ENCODE results near the gene ZFHX3.

Gene ZFHX3

DNA sequence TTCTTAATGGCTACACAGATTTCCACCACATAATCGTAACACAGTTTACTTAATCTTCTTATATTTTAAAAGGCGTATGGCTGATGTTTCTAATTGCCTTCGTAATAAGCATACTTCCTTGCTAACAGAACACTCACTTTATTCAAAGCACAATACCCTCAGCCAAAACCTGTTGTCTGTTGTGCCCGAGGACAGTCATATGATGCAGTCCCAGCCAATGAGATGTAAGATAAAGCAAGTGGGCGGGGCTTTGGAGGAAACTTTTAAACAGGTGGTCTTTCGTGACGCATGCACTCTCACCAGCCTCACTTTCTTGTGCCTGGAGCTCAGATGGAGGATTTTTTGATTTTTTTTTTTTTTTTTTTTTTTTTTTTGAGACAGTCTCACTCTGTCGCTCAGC is 174.1 kb downstream of the ZFHX3 start:
- no peak for DNase-seq (ENCODE audit: low spot score)

DNA sequence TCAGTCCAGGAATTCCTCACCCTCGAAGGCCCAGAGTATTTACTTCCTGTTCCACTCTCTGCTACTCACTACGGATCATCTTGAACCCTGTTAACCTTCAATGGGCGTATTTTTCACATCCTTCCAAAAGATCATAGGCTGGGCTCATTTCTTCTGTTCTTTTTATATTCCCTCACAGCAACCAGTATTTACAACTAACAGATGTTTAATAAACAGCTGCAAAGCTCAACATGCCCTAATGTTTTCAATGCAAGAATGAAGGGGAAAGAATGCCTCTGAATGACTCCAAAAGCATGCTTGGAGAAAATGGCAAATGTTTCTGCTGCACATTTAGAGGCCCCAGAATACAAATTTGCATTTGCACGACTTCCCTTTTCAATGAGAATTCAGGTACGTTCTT is 174.9 kb downstream of the ZFHX3 start:
- no peak for DNase-seq (ENCODE audit: low spot score)

DNA sequence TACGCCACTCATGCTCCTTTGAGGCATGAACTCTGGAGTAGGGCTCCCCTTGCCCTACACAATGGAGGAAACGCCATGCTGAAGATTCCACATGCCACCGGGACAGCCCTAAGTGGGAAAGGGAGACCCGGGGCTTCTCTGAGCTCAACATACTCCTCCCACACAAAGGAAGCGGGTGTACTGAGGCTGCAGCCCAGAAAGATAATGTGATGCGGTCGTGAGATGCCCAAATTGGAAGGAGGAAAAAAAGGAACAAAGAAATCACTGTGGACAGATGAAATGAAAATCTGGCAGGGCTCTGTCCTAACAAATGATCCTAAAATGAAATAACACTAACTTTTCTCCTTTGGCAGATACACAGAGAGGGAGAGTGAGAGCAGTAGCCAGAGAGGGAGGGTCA is 182.1 kb downstream of the ZFHX3 start:
- no peak for DNase-seq (ENCODE audit: low spot score)

DNA sequence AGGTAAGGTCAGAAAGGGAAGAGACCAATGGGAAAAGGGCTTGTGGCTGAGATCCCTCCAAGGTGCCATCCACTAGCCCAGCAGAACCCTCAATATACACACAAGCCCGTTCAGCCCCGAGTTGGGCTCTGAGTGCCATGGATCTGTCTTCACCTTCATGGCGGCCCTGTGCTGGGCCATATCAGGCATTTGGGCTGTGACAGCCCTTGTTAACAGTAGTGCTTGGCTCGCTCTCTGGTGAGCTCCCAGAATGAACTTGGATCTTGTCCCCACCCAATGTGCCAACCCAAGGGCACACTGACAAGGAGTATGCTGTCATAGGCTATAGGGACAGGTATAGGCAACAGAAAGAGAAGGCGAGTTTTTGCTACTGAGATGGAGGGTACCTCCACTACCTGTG is 182.7 kb downstream of the ZFHX3 start:
- DNase-seq (ENCODE audit: low spot score), result no peak

DNA sequence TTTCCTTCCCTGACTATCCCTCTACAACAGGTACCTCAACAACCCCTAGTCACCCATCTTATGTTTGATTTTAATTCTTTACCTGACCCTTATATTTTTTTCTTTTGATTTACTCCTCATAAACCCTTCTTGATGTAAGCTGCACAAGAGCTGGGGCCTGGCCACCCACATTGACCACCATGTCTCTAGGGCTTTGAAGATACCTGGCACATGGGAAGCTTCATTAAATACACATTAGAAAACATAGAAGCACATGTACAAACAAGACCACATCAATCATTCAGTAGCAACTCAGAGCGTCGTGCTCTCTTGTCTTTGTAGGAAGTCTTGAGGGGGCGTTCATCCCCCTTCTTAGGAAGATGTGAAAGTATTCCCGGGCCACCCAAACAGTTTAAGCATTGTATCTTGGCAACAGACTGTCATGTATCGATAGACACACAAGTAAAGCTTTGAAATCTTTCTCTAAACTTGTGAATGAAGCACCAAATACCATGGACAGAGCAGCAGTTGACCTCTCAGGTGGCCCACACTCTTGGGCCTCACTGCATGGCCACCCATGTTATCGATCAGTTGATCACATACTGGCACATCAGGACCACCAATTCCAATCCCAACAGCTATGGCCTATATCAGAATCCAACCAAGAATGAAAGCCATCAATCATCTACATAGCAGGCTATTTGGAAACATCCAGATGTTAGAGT is 183.6 kb downstream of the ZFHX3 start:
- no peak for DNase-seq (ENCODE audit: low spot score)

DNA sequence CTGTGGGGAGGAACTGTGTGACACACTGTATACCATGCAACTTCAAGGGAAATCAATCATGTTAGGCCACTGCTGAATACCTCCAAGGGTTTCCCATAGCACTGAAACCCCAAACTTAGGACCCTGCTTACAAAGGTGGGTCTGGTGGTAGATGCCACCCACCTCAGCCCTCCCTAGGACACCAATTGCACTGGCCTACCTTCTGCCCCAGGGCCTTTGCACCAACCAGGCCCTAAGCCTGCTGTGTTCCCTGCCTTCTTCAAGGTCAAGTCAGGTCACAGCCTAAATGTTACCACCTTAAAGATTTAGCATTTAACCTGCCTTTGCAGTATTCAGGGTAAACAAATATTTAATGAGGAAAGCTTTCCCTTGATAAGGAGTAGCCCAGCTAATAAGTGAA is 185.8 kb downstream of the ZFHX3 start:
- DNase-seq (ENCODE audit: low spot score), result no peak

DNA sequence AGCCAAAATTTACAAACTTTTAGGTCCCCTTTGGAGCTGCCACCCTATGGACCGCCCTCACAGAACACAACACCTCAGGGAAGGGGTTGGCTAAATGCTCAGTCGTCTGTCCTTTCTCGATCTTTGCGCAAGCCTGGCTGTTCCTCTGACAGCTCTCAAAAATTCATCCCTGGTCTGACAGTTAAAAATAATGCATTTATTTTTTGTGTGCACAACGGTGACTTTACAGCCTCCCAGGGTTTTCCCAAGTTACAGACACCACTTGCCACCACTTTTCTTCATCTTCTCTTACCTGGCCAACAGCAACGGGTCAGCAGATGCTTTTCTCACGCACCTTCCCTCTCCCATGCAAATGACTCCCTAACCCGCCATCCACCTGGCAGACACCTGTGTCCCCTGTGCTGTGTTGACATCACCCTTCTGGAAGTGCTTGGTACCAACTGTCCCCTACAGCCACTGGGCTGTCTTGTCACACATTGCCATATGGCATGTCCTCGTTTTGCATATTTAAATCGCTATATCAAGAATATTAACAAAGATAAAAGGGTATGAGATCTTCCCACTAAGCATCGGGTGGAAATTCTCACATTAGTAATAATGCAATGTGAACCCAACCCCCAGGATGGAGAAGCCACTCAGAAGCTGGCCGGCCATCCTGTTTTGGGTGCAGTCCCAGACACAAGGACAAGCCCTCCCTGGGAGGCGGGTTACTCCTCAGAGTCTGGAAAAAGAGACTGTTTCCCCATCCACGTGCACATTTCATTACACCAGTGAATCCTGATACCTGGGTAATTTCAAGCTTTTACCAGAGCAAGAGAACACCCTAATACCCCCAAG is 187.0 kb downstream of the ZFHX3 start:
- no peak for DNase-seq (ENCODE audit: low spot score)

DNA sequence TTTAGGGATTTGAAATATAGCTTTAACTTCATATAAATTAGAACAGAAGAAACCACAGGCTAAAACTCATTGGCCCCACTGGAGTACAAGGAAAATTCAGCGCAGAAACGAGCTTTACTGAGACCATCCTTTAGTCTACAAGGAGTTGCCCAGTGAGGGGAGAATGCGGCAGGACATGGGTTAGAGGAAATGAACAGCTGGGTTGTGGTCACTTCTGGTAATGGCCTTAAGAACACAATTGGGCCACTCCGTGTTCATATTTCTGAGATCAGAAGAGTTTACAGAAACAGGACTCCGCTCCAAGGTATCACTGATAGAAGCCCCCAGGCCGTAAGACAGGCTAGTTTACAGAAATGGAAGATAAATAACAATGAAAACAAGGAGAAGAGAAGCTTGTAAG is 188.3 kb downstream of the ZFHX3 start:
- no peak for DNase-seq (ENCODE audit: low spot score)

DNA sequence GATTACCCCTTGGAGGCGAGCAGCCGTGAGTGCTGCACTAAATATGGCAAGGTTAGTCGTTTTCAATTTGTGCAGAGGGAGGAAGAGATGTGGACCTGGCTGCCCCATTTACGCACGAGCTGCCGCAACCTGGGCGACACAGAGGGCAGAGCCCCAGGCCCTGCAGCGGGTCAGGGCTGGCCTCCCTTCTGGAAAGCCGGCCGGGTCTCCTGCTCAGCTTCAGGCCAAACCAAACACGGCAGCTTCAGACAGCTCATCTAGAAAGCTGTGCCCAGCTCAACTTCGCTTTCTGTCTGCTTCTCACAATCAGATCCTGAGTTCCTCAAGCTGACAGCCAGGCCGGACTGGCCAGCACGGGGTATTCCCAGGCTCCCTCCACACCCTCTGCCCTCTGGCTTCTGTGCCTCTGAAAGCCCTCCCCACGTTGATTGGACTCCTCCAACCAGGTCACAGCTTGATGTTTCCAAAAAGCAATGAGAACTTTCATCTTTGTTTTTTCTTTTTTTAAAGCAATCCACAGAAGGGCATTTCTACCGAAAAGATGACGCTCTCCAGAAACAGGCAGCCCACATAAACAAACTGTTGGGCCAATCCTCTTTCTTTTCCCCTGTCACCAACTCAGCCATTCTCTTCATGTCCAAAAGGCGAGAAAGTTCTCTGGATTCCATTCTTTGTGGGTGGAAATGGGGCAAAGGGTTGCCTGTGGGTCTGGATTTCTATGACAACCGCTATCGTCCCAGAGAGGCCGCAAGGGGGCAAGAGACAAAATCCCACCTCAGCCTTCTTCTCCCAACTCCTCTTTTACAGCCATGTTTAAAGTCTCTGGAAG is 189.0 kb downstream of the ZFHX3 start:
- no peak for DNase-seq (ENCODE audit: low spot score)

DNA sequence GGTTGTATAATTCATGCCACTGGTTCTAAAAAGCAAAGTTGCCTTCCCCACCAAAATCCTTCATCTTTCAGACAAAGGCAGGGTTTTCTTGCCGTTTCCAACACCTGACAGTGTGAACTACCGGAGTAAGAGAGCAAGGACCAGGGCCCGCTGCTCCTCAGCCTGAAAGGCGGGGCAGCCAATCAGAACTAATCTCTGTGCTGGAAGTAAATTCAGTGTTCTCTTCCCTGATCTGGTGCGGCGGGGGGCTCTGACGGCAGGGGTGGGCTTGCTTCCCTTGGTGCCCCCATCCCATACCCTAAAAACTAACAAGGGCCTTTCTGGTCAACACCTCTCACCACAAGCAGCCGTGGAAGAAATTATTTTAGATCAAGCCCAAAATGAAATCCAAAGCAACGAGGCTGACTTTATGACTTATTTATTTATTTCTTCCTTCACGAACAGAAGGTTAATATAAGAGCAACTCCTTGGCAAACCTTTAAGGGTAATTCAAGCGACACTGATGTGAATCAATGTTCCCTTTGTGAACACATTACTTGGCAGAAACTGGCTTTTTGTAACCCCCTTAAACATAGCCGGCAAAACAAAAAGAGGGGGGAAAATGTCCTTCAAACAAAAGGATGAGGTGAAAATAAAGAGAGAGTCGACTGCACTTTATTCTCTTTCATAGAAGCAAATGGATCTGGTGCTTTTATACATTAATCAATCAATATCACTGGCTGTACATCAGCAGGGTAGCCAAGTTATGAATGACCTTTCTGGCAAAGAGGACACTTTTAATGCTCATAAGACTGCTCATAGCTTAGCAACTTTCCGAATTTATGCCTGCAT is 189.9 kb downstream of the ZFHX3 start:
- DNase-seq (ENCODE audit: low spot score), result no peak

DNA sequence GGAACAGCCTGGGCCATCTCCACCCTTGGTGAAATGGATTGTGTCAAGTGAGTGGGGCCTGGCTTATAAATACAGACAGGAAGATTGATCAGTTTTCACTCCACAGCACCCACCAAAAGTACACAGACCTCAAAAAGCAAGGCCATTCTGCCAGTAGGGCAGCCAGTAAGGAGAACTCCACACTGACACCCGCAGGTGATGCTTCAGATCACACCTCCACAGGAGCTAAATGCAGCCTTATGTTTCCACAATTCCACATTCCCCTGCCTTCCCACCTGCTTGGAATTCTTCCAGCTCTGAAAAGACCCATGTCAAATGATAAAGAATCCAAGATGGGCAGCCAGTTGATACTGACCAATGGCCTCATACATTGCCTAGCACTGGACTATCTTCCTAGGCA is 191.1 kb downstream of the ZFHX3 start:
- DNase-seq (ENCODE audit: low spot score), result no peak

DNA sequence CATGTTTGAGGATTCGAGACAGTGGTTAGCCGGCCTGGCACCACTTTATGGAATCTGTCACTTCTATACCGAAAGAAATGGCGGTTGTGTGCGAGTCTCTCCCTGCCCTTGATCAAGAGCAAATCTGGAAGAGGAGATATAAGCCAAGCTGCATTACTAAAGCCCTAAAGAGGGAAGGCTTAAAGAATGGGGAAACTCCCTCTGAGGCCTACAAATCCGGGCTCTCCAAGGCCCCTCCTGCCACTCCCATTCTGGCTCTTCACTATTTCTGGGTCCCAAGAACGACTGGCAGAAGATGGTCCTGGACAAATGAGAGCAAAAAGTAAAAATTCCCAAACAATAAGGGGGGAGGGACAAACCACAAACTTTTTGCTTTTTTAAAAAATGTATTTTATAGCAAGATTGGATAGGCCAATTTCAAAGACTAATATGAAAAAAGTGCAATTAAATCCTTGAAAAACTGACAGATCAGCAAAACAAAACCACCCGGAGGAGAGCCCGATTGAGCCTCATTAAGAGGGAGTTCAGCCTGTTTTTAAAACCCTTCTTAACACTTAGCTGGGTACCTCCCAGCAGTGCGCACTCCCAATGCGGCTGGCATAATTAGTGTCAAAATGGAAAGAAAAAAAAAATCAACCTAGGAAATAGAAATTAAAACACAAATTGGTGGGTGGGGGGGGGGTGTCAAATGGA is 193.5 kb downstream of the ZFHX3 start:
- no peak for DNase-seq (ENCODE audit: low spot score)

DNA sequence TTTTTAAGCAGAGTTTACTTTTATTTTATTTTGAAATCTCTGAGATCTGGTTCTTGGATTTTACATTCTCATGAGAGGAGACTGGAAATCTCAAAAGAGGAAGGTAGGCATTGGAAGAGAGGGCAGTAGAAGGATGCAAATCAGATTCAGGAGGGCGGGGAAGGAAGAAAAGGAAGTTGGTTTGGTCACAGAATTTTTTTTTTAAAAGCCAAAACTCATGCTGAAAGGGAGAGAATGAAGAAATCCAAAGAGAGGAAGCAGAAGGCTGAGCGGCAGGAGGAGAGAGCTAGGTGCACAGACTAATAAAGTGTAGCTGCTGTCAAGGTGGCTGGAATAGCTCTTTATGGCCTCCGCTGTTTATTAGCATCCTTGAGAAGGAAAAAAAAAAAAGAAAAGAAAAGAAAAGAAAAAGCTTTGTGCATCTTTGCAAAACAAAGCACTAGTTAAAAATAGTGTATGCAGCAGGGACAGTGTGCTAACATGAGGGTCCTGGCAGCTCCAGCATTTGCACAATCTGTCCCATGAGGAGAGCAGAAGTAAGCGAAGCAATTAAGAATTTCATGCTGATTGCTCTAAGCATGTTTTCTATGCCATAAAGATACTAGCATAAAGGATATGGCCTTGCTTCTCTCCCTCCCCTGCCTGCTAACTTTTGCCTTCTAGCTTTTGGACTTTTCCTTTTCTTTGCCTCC is 194.2 kb downstream of the ZFHX3 start:
- no peak for DNase-seq (ENCODE audit: low spot score)

DNA sequence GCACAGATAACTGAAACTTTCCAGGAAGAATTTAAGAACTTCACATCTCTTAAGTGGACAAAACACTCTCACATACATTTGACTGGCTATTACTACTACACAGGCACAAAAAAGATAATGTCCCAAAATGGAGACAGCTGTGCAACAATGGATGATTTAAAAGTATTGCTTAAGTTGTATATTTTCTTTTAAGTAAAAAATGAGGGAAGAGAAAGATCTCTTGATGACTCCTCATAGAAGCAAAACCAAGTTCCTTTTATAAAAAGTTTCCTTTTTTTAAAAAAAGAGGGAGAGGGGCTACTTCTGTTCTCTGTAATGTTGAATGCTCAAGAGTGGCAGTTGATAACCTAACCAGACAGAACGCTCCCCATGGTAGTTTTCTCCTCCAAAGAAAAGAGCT is 195.5 kb downstream of the ZFHX3 start:
- no peak for DNase-seq (ENCODE audit: low spot score)

DNA sequence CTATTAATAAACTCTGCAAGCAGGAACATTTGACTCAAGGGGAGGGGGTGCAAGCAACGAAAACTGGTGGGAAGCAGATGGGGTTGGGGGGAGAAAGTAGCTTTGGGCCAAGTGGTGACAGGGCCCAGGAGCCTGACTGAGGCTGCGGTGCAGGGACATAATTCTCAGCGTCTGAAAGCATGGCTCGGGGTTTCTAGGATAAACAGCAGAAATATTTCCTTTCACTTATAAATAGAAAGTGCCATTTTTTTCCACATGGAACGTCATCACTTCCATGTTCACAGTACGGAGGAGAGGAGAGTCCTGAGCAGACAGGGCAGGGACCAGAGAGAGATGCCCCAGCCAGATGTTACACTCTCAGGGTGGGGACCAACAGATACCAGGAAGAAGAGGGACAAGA is 197.1 kb downstream of the ZFHX3 start:
- no peak for DNase-seq (ENCODE audit: low spot score)

DNA sequence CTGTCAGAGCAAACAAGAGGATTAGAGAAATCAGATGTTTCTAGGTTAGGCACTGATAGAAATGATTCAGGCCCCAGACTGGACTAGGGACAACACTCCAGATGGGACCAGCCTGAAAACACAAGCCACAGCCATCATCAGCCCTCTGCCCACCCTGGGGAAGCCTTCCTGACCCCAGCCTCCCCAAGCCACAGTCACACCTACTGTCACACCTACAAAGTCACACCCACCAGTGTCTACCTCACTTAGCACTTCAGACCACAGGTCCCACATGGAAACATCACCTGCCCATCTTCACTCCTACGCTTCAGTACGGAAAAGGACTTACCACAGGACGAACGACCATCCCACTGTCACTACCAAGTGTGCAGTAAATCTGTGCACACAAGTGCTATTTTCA is 197.9 kb downstream of the ZFHX3 start:
- DNase-seq (ENCODE audit: low spot score), result no peak

DNA sequence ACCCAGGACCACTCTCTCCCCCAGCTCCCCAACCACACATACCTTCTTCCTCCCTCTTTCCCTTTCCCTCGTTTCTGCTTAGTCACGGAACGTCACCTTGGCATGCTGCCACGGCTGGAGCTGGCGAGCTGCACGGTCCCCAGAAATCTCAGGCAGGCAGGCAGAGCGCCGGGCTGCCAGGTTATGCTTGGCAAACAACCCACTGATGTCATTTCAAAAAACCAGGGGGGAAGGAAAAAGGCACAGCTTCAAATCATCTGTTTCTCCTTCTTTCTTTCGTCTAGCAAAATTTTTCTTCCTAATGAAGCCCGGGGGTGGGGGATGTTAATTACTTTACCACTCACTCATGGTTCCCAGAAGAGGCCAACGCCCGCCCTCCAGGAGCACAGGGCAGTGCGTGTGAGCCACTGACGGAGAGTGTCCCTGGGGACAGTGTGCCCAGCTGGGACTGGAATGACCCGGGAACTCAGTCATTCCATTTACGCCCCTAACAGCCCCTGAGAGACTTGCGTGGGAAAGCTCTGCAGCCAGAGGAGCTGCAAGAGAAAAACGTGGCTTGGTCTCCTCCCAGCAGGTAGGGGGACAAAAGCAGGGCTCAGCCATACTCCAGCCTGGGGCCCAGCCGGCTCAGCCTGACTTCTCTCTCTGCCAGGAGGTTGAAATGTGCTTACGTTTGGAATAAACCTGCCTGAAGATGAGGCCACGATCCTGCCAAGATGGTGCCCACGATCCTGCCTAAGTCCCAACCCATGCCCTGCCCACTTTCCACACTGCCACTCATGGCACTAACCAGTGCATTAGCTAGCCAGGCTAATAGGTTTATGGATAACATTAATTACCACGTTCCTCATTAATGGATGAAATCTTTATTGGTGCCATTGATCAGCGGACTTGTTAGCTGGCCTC is 198.9 kb downstream of the ZFHX3 start:
- peak; percentile 52 for DNase-seq (ENCODE audit: low spot score)

DNA sequence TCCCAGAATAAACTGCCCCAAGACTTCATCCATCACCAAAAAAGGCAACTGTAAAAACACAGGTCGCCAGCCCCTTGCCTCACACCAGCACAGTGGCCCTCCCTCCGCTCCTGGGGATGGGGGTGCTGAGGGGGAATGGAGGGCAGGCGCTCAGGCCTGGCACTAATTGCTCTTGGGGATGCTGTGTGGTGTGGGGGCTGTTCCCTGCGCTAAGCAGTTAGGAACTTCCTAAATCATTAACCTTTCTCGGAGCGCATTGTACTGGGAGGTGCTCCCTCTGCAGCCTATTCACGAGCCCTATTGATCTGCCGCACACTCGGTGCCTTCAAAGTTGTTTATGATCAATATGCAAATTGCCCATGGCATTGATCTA is 199.9 kb downstream of the ZFHX3 start:
- no peak for DNase-seq (ENCODE audit: low spot score)

DNA sequence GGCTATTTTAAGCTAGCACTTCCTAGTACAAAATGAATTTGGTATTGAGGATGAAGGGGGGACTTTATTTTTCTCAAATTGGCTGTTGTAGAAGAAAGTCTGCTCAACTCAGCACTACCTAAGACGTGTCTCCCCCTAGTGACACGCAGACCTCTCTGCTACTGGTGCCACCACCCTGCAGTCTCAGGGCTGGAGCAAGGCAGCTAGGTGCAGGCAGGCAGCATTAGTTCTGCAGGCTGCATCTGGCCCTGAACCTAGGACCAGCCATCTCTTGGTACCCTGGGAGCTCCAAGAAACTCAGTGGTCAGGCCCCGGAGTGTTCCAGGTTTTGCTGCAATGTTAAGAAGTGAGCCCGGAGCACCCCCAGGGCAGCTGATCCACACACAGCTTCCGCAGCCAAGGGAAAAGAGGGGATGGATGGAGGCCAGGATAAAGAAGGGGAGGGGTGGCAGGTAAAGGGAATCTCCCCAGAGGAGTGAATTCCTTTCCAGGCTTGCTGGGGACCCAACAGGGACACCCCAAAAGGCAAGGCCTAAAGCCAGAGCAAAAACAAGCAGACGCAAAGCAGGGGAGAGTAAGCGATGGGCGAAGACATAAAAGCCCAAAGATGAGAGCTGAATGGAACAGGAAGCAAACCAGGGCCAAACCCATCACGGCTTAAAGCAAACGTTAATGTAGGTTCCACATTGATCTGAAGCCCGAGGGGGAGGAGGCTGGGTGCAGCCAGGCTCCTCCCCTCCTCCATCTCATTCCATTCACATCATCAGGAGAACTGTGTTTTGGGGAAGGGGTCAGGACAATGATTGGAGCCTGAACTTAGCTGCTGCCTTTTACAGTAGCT is 200.5 kb downstream of the ZFHX3 start:
- DNase-seq (ENCODE audit: low spot score), result no peak

Data from hematopoietic multipotent progenitor cell treated with erythropoietin and hydrocortisone succinate and interleukin-3 and kit ligand, for 17 days (in vitro differentiated cells).